HG03571 (cell line): ENCODE results near the gene NUMA1.

Source experiments
- ATAC-seq: cut with Tn5 transposase; IDR thresholded peaks from one replicate; pipeline ENCODE4 v1.9.1; 2021; ENCODE audit not compliant: unreplicated experiment

The NUMA1 gene

DNA sequence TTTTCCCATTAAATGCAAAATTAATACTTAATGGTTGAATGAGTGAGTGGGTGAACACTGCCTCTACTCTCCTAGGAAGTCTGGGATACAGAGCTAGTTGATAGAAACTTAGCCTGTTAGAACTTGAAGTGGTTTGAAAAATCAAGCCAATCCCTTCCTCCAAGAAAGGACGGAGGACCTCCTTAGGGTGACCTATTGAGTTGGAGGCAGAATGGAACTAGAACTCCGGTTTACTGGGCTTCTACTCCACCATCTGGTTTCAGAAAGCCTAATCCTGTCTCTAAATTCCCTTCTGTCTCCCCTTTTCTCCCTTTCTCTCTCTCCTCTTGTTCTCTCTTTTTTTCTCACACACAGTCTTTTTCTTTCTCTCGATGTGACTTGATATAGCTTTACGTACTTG is 101.2 kb downstream of the NUMA1 start:
- no peak for ATAC-seq

GRCh38 chr11:71977743-71978418 is 102.5 kb downstream of the NUMA1 start:
- no peak for ATAC-seq

DNA sequence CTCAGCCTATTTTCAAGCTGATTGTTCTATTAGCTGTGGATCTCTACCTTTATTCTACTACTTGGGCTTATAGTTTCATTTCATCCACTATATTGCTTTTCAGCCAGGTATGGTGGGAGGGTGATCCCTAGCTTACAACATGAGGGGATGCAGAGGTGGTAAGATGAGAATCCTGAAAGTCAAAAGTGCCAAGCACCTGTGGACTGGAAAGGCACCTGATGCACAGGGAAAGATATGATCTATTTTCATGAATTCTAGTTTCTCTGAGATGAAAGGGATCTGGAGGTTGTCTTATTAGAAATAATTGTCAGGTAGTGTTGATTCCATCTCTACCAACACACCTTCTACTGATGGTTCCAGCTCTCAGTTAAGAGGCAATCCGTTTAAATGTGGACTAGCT is 103.3 kb downstream of the NUMA1 start:
- ATAC-seq: no peak

GRCh38 chr11:71976551-71976950 is 103.8 kb downstream of the NUMA1 start:
- no peak for ATAC-seq

DNA sequence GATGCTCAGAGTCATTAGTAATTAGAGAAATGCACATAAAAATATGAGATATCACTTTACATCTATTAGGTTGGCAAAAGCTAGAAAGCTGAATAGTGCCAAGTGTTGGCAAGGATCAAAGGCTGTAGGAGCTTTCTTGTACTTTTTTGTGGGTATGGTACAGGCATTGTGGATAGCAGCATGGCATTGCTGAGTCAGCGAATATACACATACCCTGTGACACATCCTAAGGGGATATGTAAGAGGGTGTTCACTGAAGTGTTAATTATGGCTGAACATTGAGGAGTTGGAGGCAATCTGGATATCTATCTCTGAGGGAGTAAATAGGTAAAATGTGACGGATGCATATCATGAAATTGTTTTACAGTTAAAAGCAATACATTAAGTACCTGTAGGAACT is 108.7 kb downstream of the NUMA1 start:
- no peak for ATAC-seq

DNA sequence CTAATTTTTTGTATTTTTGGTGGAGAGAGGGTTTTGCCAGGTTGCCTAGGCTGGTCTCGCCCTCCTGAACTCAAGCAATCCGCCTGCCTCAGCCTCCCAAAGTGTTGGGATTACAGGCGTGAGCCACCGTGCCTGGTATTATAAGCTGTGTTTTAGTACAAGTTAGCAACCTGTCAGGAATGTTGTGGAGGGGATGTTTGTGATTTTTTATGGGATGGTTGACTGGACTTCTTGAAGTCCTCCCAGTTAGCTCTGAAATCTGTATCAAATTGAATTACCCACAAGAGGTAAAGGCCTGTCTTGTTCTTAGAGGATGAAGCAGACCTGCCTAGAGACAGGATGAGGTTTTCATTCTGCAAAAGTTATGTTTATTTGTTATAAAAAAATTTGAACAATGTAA is 115.7 kb downstream of the NUMA1 start:
- ATAC-seq: no peak

- no peak for ATAC-seq
These were observed 116.9 kb downstream of the NUMA1 start for GRCh38 chr11:71963468-71963867.

DNA sequence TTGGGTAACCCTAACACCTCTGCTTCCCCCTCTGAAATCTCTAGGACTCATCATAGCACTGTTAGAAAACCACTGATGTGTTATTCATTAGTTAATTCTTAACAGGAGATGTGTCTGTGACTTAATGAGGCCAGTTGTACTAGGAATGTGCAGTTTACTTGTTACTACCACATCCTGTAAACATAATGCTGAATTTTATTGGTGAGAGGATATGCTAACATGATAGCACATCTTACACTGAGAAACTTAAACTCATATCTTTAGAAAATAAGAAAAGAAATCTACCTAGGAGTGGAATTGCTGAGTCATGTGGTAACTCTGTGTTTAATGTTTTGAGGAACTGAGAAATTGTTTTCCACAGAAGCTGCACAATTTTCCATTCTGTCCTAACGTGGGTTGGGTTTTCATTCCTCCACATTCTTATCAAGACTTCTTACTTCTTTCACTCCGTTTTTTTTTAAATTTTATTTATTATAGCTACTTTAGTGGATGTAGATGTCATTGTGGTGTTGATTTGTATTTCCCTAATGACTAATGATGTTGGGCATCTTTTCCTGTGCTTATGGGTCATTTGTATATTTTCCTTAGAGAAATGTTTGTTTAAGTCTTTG is 117.8 kb downstream of the NUMA1 start:
- ATAC-seq: peak; percentile 57

DNA sequence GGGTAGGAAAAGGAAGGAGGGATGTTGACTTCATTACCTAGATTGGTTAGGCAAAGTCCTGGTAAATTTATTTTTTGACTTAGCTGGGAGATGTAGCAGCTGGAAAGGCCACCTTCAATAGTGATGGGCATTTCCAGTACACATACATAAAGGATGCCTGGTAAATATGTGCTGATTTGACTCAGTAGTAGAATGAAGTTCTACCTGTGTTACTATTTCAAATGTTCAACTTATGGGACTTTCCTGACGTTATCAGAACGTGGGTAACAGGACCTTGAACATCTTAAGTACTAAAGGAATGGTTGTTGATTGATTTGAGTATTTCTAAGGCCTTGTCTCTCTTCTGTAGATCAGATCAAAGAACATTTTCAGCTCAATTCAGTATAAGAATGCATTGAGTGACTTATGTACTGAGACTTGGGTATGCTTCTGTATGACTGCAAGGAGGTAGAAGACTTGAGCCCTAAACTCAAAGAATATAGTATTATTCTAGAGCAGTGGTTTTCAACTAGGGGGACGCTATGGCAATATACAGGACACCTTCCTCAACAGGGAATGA is 124.4 kb downstream of the NUMA1 start:
- ATAC-seq: no peak
